Pulmonary artery endothelial cell (primary cell): Measurements from ENCODE around the gene SCARB1. TPM values are rescaled to one million over a fixed set of nuclear protein-coding genes. Genes with fewer than 3 reads are reported as not detected.

Source experiments
- DNase-seq: peaks from one replicate; pipeline ENCODE4 v3.0.0-alpha.2; 2011; ENCODE audit warnings: low read depth, low spot score
- total RNA-seq: library from RNA; depleted of rRNA; stranded (reverse); fragments of >200 nt; gene quantifications from 2 replicates; pipeline ENCODE4 v1.2.3, GENCODE V29; 2014

SCARB1 gene
- total RNA-seq, 1 donor from 2014 or later, result 30.3 TPM

- DNase-seq, result no peak
These were observed 40.2 kb downstream of the SCARB1 start for GRCh38 chr12:124823272-124823970.

DNA sequence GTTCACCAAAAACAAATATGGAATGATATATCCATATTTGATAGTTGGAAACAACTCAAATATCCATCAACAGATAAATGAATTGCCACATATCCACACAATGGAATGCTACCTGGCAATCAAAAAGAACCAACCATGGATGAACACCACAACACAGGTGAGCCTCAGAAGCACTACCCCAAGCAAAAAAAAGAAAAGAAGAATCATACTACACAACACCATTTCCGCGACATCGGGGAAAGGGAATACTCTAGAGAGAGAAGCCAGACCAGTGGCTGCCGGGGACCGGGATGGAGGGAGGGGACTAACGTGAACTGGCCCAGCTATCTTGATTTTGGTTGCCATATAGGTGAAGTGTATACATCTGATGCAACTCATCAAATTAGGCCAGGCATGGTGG, 41.4 kb downstream of the SCARB1 start:
- no peak for DNase-seq

DNA sequence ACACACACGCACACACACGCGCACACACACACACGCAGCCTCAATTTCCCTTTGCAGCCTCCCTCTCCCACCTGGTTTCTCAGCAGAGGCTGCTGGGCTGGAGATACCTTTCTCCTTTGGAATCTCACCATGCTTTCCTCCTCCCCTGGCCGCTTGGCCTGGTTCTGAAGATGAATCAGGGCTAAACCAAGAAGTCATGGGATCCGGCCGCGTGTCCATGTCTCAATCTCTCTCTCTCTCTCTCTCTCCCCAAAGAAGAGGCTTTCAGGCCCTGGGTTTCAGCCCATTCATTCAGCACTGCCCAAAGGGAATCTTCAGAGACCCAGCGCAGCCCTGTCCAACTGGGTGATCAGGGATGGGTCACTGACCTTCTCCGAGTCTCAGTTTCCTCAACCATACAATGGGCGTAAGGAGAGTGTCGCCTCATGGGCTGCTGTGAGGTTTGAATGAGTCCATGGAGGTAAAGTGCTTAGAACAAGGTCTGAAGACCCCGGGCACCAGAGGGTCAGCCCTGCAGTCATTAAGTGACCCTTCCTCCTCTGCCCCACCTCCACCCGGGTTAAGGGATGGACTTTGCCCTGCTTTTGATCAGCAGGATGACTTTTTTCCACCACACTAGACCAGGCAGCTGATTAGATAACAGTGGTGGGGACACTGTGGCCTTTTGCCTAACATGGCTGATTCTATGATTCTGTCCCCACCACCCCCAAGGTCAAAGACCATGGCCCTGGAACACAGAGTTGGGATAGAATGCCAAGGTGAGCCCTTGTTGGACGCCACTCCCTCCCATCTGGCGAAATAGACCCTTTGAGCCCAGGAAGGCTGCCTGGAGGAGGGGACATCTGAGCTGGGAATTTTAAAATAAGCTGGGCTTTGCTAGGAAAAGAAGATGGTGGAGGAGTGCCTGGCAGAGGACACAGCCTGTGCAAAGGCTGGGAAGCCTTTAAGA, 42.1 kb downstream of the SCARB1 start:
- DNase-seq, result no peak

GRCh38 chr12:124820199-124820598, 43.5 kb downstream of the SCARB1 start:
- DNase-seq, result no peak

DNA sequence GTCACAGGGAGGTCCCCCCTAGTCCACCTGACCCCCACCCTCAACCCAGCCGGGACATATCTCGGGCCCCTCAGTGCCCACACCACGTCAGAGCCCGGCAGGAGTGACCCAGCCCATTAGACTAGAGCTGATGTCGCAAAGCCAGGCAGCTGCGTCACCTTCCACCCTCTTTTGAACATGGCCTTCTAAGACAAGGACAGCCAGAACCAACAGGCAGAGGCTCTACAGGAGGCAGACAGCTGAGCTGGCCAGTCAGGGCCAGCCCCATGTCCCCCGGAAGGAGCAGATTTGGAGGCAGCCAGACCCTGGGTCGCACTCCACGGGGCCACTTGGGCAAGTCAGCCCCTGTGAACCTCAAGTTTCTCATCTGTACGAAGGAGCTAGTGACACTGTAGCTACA, 44.1 kb downstream of the SCARB1 start:
- DNase-seq, result no peak

GRCh38 chr12:124819080-124819479, 44.6 kb downstream of the SCARB1 start:
- DNase-seq, result no peak

- DNase-seq, result no peak
These were observed 46.3 kb downstream of the SCARB1 start for GRCh38 chr12:124817076-124818000.

DNA sequence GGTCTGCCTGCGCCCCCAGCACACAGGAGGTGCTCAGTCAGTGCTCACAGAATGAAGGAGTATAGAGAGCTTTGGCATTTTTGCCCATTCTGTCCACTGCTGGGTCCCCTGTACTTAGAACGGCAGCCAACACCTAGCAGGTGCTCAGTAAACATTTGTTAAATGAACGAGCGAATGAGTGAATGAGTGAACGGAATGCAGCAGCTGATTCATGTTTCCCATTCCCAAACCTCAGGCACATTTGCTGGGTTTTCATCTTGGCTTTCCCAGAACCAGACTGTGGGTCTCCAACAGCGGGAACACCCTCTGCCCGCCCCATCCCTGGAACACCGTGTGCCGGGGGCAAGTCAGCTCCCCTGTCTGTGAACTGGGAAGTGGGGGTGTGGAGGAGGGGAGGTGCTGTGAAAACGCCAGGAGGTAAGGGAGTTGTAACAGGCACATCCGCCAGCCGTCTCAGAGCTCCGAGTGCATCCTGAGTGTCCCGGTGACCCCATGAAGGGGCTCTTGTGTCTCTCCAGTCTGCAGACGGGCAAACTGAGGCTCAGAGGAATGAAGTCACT, 47.3 kb downstream of the SCARB1 start:
- DNase-seq, result no peak

DNA sequence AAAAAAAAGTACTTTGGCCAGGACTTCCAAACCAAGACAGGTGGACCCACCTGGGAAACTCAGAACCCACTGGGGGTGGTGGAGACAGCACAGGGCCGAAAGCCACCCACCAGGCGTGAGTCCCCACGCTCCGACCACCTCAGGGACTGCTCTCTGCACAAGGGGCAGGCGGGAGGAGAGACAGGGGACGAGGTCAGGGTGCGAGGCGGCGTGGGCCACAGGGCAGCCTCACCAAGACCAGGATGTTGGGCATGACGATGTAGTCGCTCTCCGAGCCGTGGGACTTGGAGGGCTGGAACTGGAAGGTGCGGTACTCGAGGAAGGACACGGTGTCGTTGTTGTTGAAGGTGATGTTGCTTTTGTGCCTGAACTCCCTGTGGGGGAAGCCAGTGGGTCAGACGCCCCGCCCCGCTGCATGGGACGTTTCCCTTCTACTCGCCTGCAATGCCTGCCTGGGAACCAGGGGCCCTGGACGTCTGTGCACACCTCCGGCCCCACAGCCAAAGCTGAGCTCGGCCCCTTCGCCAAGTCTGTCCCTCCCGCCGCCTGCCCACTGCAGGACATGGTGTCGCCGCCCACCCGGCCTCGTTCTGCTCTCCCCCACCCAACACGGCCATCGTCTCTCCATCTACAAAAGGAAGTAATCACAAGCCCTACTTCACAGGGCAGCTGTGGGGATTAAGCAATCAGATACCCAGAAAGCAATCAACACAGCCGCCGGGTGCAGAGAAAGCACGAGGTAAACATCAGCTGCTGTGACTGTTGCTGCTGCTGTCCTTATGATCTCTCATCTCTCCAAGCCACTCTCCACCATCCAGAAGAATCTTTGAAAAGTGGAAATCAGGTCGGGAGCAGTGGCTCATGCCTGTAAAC, 48.7 kb downstream of the SCARB1 start:
- DNase-seq, result no peak

DNA sequence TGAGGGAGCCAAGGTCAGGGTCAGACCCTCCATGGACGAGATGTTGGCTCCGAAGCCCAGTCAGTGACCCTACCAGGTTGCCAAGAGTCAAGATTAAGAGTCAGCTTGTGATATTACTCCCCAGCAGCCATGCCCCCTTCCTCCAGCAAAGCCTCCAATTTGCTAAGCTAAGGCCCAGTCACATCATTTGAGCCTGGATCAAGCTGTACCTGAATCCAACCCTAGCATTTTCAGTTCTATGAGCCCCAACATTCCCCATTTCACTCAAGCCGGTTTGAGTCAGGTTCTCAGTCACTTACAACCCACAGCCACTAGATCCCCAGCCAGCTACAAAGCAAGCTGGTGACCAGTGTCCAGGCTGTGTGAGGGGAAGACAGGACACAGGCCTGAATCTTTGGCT, 49.9 kb downstream of the SCARB1 start:
- no peak for DNase-seq

DNA sequence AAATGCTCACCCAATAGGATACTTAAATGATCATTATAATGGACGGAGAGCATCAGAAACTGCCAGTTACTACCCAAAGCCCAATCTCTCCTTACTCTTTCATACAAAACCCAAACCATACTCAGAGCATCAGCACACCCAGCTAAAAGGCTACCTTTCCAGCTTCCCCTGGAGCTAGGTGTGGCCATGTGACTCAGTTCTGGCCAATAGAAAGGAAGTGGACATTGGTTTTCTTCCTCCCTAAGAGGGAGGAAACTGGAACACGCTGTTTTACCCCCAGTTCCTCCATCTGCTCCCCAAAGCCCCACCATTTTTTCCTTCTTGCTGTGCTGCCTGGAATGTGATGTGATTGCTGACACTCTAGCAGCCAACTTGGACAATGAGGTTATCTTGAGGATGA, 50.7 kb downstream of the SCARB1 start:
- no peak for DNase-seq

- no peak for DNase-seq
These were observed 51.3 kb downstream of the SCARB1 start for GRCh38 chr12:124812356-124812755.

DNA sequence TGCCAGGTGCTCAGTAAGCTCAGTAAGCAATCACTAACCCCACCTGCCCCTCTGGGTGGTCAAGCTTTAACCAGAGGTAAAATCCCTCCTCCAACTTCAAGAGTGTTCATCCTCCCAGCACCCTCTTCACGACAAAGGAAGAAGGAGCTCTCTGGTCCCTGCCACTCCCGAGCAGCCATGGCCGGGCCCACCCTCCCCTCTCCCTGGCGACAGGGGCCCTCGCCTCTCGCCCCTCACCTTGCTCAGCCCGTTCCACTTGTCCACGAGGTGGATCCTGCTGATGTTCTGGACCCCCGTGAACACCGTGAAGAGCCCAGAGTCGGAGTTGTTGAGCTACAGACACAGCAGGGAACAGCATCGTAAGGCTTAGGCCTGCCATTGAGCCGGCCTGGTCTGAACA, 52.0 kb downstream of the SCARB1 start:
- no peak for DNase-seq

DNA sequence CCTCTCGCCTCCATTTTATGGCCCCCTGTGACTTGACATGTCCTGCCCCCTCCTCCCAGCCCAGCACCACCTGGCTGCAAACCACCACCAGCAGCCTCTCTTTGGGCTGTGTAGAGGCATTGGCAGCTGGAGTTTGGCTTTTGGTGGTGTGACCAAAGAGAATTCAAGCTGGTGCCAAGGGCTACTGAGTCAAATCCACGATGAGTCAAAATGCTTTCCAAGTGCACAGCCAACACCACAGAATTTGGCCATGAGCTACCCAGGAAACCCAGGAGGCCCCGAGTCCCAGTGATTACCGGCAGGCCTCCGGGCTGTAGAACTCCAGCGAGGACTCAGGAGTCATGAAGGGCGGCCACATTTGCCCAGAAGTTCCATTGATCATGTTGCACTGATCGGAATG, 53.8 kb downstream of the SCARB1 start:
- no peak for DNase-seq

DNA sequence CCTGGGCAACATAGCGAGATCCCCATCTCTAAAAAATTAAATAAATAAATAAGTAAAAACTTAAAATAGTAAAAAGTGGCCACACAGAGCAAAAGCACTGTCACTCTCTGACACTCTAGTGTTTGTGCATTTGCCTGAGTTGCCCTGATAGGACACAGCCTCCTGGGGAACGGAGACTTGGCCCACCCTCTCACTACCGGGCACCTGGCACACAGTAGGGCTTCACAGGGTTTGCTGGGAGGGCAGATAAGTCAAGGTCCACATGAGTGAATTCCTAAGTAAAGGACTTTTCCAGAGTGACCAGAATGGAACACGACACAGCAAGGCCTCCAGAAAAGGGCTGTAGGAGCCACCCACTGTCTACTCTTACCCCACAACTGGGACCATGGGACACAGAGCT, 54.3 kb downstream of the SCARB1 start:
- DNase-seq, result no peak

DNA sequence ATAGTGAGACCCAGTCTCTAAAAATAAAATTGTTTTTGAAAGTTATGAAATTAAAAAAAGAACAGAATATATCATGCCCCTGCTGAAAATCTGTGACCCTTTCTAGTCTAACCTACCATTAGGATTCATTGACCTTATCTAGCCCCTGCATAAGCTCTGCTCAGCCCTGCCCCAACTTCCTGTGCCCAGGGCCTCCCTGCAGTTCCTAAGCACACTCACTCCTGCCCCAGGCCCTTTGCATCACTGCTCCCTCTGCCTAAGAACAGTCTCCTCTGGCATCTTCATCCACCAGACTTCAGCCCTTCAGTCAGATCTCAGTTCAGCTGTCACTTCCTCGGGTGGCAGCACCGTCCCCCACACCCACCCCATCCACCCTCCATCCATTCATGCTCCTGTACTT, 55.4 kb downstream of the SCARB1 start:
- no peak for DNase-seq

GRCh38 chr12:124805876-124806668, 57.6 kb downstream of the SCARB1 start:
- no peak for DNase-seq

GRCh38 chr12:124805050-124805449, 58.6 kb downstream of the SCARB1 start:
- DNase-seq, result no peak

DNA sequence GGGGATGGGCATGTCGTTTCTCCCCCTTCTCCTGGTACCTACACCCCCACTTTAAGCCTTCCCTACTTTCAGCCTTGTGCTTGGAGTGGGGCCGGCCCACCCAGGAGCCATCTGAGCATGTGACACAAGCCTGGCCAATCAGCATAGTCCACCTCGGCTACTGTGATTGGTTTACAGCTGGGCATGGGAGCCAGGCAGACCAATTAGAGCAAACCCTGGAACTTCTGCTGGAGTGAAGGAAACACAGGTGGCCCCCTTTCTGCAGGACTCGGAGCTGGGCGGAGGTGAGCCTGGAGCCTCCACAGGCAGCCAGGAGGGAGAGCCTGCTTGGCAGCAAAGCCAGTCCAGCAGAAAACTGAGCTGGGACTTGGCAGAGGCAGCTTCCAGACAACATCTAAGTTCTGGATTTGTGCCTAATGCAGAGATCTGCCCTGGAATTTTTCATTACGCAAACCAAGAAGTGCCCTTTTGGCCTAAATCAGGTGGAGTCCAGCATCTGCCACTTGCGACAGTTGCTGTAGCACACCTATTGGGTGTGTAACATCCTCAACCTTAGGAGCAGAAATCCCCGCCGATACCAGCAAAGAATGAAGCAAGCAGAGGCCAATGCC, 59.5 kb downstream of the SCARB1 start:
- DNase-seq, result no peak
